Left kidney (tissue), 2 donors: ENCODE measurements around the gene STARD4. TPM values are rescaled to one million over a fixed set of nuclear protein-coding genes. Genes with fewer than 3 reads are reported as not detected.
A peak's percentile ranks its signal among the peaks of the same experiment; 100 is the strongest.

ENCODE experiments used
- DNase-seq: peaks from one replicate; pipeline ENCODE4 v3.0.0-alpha.2; 2013
- polyA plus RNA-seq: library from polyadenylated mRNA; unstranded; fragments of 120-200 nt; gene quantifications from one replicate; pipeline ENCODE4 v1.2.1, GENCODE V29; 2013; ENCODE audit not compliant: insufficient read length

STARD4 gene
- polyA plus RNA-seq, 1 donor = 25.7 TPM

DNA sequence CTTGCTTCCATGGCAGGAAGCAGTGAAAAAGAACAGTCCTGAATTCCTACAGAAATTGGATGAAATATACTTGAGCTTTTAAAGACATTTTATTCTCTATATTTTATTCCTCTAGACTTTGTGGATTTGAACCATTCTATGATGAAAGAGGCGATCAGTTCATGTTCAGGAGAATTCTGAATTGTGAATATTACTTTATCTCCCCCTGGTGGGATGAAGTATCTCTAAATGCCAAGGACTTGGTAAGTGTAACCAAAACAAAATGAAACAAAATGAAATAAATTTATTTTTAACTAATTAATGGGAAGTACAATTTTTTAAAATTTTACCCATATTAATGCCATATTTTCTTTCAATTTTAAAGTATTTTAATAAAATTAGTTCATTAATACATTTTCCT is 34.1 kb downstream of the STARD4 start:
- DNase-seq = no peak

DNA sequence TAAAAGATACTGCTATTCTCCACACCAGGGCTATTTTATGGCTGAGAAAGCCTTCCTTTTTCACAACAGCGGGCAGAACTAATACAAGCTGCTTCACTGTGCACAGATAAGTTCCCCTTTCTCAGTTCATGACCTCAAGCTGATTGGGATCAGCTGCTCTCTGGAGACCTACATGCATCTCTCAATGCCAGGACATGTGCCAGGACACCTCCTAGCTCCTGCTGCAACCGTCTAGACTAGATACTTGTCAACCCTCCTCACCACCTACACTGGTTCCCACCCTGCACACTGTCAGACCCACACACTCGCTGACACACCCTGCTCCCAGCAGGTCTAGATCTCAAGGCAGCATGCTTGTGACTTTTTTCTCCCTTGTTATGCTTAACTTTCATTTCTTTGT is 39.8 kb downstream of the STARD4 start:
- no peak for DNase-seq

DNA sequence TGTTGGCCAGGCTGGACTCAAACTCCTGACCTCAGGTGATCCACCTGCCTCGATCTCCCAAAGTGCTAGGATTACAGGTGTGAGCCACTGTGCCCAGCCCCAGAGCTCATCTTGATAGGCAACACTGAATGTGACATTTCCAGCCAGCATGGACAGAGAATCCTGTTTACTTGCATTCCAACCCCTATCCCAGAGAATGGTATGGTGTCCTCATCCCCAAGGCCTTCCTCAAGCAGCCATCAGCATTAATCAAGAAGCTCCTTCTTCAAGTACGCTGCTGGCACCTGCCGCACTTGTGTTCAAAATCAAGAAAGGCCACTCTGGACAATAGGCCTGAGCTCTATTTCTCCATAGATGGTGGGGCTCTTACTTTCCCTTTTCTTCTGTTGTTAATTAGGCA is 40.2 kb downstream of the STARD4 start:
- no peak for DNase-seq

DNA sequence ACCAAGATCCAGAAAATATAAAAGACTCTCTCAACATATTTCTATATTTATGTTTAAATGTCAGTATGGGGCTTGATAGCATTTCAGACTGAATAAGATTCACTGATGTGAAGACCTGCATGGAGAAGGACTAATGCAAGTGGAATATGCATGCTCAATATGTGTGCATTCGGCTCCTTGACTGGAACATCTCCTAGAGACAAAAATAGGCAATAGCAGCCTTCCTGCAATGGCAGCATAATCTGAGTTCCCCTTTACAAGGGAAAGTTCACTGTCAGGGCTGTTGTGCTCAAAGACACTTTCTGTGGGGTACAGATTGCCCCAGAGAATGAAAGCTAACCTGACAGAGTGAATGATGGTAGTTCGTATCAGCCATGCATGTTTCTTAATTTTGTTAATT is 42.4 kb downstream of the STARD4 start:
- DNase-seq = no peak

DNA sequence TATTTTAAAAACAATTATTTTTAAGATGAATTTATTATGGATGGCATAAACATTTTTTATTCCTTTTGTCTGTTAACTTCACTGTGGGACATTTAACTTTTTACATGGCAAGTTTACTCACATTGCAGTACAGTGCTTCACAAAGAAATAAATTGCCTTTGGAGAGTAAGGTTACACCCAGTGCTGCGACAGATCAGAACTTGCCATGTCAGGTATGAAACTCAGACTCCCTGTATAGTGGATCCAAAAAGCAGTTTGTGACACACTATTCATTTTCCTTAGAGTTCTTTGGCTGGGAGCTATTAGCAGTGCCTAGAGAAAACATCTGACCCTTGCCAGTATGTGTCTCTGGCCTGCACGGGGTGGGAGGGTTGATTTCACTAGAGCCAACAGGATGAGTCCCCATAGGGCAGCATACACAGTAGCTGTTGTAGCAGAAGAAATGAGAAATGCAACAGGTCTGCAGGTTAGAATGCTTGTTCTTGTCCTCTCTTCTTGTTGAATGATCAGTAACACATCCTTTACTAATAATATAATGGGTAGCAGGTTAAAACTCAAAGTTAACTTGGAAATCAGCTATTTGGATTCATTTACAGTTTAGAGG is 42.9 kb downstream of the STARD4 start:
- DNase-seq = no peak

DNA sequence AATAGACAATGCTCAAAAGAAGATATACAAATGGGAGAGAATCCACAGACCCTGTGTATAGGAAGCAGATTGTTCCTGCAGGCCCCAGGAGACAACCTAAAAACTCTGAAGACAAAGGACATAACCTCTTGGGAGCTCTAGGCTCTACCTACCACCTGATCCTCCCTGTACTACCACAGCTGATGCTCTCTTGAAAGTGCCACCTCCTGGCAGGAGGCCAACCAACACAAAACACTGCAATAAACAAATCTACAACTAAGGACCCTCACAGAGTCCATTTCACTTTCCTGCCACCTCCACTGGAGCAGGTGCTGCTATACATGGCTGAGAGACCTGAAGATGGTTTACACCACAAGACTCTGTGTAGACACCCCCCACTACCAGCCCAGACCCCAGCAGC is 49.0 kb downstream of the STARD4 start:
- DNase-seq = no peak

DNA sequence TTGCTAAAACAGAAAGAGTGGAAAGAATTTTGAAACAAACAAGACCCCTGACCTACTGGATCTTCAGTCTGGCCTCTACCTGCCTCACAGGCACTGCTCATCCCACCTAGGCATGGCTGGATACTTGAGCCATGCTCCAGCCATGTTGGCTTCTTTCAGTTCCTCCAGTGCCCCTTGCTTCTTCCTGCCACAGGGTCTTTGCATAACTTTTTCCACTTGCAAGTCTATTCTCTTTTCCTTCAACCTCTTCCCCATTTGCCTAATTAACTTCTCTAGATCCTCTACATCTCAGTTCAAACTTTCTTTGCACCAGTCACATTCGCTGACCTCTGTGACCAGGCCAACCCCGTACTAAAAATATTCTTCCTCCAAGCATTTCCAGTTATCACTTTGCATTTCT is 50.4 kb downstream of the STARD4 start:
- no peak for DNase-seq

DNA sequence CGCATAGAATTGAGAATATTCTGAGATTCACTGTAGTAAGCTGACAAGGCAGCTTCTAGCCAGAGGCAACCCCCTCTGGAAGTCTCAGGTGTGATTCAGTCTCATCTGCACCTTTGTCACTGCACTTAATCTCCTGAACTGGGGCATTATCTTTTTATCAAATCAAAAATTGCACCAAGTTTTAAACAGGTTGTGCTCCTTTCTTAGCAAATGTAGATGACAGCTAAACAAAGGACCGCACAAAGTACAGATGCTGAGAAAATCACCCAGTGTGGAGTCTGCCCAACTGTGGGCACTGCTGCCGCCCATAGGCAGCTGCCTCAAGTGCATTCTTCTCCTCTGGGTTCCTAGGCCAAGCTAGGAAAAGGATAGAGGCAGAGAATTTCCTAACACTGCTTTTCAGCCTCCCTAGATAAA is 51.1 kb downstream of the STARD4 start:
- peak; percentile 29 for DNase-seq

DNA sequence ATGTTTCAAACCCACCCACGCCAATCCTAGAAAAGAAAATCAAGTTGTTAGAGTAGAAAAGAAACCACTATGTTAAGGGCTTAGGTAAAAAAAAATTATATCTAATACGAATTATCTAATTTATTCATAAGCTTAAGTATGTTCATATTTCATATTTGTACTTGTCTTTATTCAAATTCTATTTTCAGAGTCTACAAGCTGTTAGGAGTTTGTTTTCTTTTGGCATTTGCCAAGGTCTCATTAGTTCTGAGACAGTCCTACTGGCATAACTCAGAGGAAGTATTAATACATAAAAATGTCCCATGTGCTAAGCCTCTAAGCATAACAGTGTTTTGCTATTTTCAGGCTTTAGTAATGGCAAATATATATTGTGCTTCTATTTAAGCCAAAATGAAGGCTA is 57.6 kb downstream of the STARD4 start:
- peak; percentile 21 for DNase-seq

DNA sequence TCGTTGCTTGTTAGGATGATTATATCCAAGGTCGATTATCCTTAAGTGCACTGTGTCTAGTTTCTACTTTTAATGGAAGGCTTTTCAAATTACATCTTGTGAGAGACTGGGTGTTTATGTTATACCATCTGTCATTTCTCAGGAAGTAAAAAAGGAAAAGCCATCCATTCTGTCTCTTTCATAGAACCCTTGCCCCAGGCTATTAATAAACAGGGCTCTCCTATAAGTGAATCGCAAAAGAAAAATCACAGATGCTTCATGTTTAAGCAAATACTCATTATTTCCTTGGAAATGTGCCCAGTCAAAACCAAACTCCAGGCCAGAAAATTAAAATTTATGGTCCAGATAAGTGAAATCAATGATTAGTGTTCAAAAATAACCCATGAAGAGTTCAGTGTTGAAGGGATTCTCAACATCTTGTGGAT is 58.1 kb downstream of the STARD4 start:
- DNase-seq = peak; percentile 30

DNA sequence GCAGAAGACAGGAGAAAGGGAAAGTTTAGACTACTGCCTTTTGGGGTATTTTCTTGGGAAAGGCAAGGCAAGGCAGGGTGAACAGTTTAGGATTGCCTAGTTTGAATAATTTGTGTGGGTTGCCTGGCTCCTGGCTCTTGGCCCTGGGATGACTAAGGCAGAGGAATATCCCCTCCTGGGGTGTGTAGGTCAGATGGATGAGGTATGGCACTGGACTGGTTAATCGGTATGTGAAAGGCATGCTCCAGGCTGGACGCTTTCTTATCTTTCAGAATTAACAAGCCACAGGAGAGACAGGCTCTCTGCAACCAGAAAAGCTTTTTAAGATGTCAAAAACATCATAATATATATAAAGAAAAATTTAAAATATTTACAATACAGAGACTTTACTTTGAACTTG is 58.6 kb downstream of the STARD4 start:
- DNase-seq = no peak

DNA sequence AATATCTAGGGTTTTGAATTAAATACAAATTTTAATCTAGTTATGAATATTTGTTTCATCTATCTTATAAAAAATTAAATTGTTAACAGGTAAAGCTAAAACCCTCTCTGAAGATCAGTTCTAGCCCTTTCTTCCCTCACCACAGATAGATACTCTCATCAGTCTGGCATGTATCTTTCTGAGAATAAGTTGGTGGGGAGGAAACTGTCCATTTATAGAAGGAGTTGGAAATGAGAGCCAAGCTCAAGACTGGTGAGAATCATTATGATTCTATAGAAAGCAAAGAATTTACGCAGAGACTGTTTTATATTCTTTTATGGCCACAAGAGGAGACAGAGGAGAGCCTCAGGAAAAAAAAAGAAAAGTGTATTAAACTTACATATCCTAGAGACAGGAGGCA is 59.0 kb downstream of the STARD4 start:
- no peak for DNase-seq

DNA sequence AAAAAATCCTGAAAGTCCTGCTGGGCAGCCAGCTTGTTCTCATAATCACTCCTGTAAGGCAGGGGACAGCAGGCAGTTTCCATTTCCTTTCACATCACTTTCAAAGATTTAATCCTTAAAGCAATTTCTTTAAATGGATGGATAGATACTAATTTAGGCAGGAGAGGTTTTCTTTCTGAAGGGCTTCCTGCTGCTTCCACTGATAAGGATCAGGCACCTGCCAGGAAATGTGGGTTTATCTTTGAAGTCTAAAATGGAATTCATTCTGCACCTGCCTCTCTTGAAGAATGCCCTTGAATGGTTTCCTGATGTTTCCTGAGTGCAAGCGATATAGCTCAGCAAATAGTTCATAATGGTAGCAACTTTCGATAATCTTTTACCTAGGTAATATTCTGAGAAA is 64.5 kb downstream of the STARD4 start:
- DNase-seq = no peak

DNA sequence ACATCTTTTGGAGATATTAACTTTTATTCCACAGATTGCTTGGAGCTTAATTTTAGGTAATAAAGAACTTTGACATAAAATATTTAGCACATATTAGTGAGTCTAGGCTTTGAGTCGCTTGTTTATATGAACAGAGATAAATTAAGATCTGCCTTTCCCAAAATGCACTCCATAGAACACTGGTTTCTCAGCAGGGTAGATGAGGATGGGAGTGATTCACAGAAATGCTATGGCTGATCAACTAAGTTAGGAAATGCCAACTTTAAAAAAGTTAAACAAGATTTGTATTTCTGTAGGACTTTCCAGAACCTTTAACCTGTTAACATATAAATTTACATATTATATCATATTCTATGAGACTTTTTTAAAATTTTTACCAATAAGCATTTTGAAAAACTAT is 65.2 kb downstream of the STARD4 start:
- DNase-seq = no peak

Other genes with a start within 250 kb of the STARD4 start
- gene NREP, start 244.7 kb upstream of the STARD4 start, polyA plus RNA-seq = 845 TPM